PC-9 (cell line): ENCODE results near the gene CMTM2. TPM values are rescaled to one million over a fixed set of nuclear protein-coding genes. Genes with fewer than 3 reads are reported as not detected.

Experiments
- BruUV-seq: library from RNA; stranded (reverse); fragments of 400-500 nt; replicated peaks from 2 replicates; lab custom pipeline; 2021; lab: Mats Ljungman, UMichigan
- CTCF ChIA-PET: fragments of 300-600 bp; sonication (Branson Sonifier 250); formaldehyde crosslinking; loops from one replicate; lab custom pipeline; 2022; ENCODE audit warnings: antibody characterized with exemption; lab: Charles Lee
- POLR2A ChIA-PET: fragments of 300-600 bp; sonication (Branson Sonifier 250); formaldehyde crosslinking; loops from one replicate; lab custom pipeline; 2022; ENCODE audit warnings: antibody characterized with exemption; ENCODE audit not compliant: unreplicated experiment; lab: Charles Lee
- DNase-seq, 2 experiments: peaks; one replicate each; pipeline versions ENCODE4 v3.0.0 to v3.0.0-alpha.2; 2015 to 2022; ENCODE audit warnings: mixed read lengths in 1 of 2
- H2AFZ ChIP-seq: fragments of 200-600 bp; sonication (generic); 2 replicates; pipeline ENCODE4 v1.8.1; 2017; ENCODE audit warnings: antibody characterized with exemption
- H3F3A ChIP-seq: fragments of 200-600 bp; sonication (generic); 2 replicates; pipeline ENCODE4 v1.8.1; 2017; ENCODE audit warnings: antibody characterized with exemption, mild to moderate bottlenecking, low read depth; ENCODE audit not compliant: insufficient read depth
- H3K27ac ChIP-seq: fragments of 200-600 bp; sonication (generic); 2 replicates; pipeline ENCODE4 v1.6.1; 2016; ENCODE audit warnings: mixed run types
- H3K27me3 ChIP-seq: fragments of 200-600 bp; sonication (generic); 2 replicates; pipeline ENCODE4 v1.6.1; 2016; ENCODE audit warnings: low read depth, mixed run types; ENCODE audit not compliant: insufficient read depth
- H3K36me3 ChIP-seq: fragments of 200-600 bp; sonication (generic); 2 replicates; pipeline ENCODE4 v1.6.1; 2016; ENCODE audit warnings: low read depth, mixed run types
- H3K4me1 ChIP-seq: fragments of 200-600 bp; sonication (generic); replicated peaks from 2 replicates; pipeline ENCODE4 v1.6.1; 2016; ENCODE audit warnings: mixed run types; ENCODE audit not compliant: insufficient read depth
- H3K4me2 ChIP-seq: fragments of 200-600 bp; sonication (generic); 2 replicates; pipeline ENCODE4 v1.6.1; 2017; ENCODE audit warnings: mixed run types
- H3K4me3 ChIP-seq: fragments of 200-600 bp; sonication (generic); 2 replicates; pipeline ENCODE4 v1.6.1; 2016; ENCODE audit warnings: mixed run types
- H3K79me2 ChIP-seq: fragments of 200-600 bp; sonication (generic); 2 replicates; pipeline ENCODE4 v1.6.1; 2017; ENCODE audit warnings: low read depth, mixed run types
- H3K9me2 ChIP-seq: fragments of 200-600 bp; sonication (generic); 2 replicates; pipeline ENCODE4 v1.8.1; 2017; ENCODE audit warnings: mild to moderate bottlenecking; ENCODE audit not compliant: insufficient read depth
- H3K9me3 ChIP-seq: fragments of 200-600 bp; sonication (generic); 2 replicates; pipeline ENCODE4 v1.8.1; 2016; ENCODE audit warnings: low read depth; ENCODE audit not compliant: insufficient read depth
- H4K20me1 ChIP-seq: fragments of 200-600 bp; sonication (generic); 2 replicates; pipeline ENCODE4 v1.8.1; 2017; ENCODE audit not compliant: insufficient read depth
- CTCF ChIP-seq: fragments of 200-600 bp; sonication (generic); conservative IDR thresholded peaks from 2 replicates; pipeline ENCODE4 v1.6.1; 2017; ENCODE audit warnings: mixed run types, antibody characterized with exemption, mild to moderate bottlenecking, moderate library complexity
- EZH2 ChIP-seq: fragments of 200-600 bp; sonication (generic); IDR thresholded peaks from 2 replicates; pipeline ENCODE4 v1.8.0; 2017; ENCODE audit warnings: antibody characterized with exemption, low read depth
- intact Hi-C: fragments of 100-400 bp; cut with micrococcal nuclease; formaldehyde crosslinking; loops from one replicate; pipeline ENCODE4 v1.10.0; 2022; ENCODE audit not compliant: unreplicated experiment
- total RNA-seq: library from RNA; stranded (reverse); gene quantifications from 2 replicates; pipeline ENCODE4 v1.2.3, GENCODE V29; 2021

The CMTM2 gene
- total RNA-seq, 1 experiment from 2014 or later = not detected

GRCh38 chr16:66619534-66620428 lies 40.5 kb downstream of the CMTM2 start:
- Histone ChIP-seq H3K4me1 (peaks cover 31% of the 10 kb centered on the region), H3K4me2 (no peak overlapping the region), H2AFZ (no peak overlapping the region), H4K20me1 (no peaks in the 10 kb centered on the region), H3K9me3 (no peaks in the 10 kb centered on the region), H3K36me3 (0 out of 2 replicates have a peak, but pooled peaks cover 8% of the 10 kb centered on the region), H3K4me3 (no peak overlapping the region), H3K79me2 (no peaks in the 10 kb centered on the region), H3K27ac (no peak overlapping the region; the same call in 1 of the 2 replicates), H3F3A (peaks cover 30% of the 10 kb centered on the region), H3K9me2 (no peaks in the 10 kb centered on the region), H3K27me3 (no peaks in the 10 kb centered on the region)
- CTCF ChIA-PET = interaction anchor here (0.7 to 2.3 kb wide), 4 partner anchors 11 to 248 kb away, joined by 7 to 15 read pairs (median 7); no protein-coding TSS in a partner anchor
- intact Hi-C loops = no loop called here
- no peak for TF ChIP-seq EZH2
- POLR2A ChIA-PET = no interaction called here
- no TSS peak for BruUV-seq
- no peak for DNase-seq

- no peak for DNase-seq
- 0 out of 2 replicates have a peak, but pooled peaks cover 8% of the 10 kb centered on the region for H3K36me3 ChIP-seq
- no peaks in the 10 kb centered on the region for H3K27me3 ChIP-seq
- H3K79me2 ChIP-seq = no peaks in the 10 kb centered on the region
- H3K4me1 ChIP-seq = peaks cover 31% of the 10 kb centered on the region
- H3K27ac ChIP-seq = no peak overlapping the region
- H3K9me2 ChIP-seq = no peaks in the 10 kb centered on the region
- no peak for TF ChIP-seq EZH2
- no peak for TF ChIP-seq CTCF
- intact Hi-C loops = no loop called here
- no TSS peak for BruUV-seq
- H3K4me2 ChIP-seq = no peak overlapping the region
- CTCF ChIA-PET = interaction anchor here (0.7 kb wide), 2 partner anchors 110 to 1040 kb away, joined by 3 to 7 read pairs; no protein-coding TSS in a partner anchor
- H4K20me1 ChIP-seq = no peaks in the 10 kb centered on the region
- H3K9me3 ChIP-seq = no peaks in the 10 kb centered on the region
- no peak overlapping the region for H2AFZ ChIP-seq
- H3F3A ChIP-seq = peaks cover 30% of the 10 kb centered on the region
- POLR2A ChIA-PET = no interaction called here
- no peak overlapping the region for H3K4me3 ChIP-seq
These were observed 41.1 kb downstream of the CMTM2 start for GRCh38 chr16:66620429-66620795.

GRCh38 chr16:66621973-66622372 lies 42.7 kb downstream of the CMTM2 start:
- H3K27me3 ChIP-seq = no peaks in the 10 kb centered on the region
- intact Hi-C loops = no loop called here
- POLR2A ChIA-PET = no interaction called here
- H4K20me1 ChIP-seq = no peaks in the 10 kb centered on the region
- CTCF ChIA-PET = no interaction called here
- H3K27ac ChIP-seq = no peak overlapping the region
- H3K36me3 ChIP-seq = 0 out of 2 replicates have a peak, but pooled peaks cover 6% of the 10 kb centered on the region
- no peak overlapping the region for H3K4me3 ChIP-seq
- H3F3A ChIP-seq = peaks cover 30% of the 10 kb centered on the region
- no peak for TF ChIP-seq CTCF
- TF ChIP-seq EZH2 = no peak
- BruUV-seq = no TSS peak
- no peak overlapping the region for H2AFZ ChIP-seq
- H3K9me3 ChIP-seq = no peaks in the 10 kb centered on the region
- H3K9me2 ChIP-seq = no peaks in the 10 kb centered on the region
- peaks cover 31% of the 10 kb centered on the region for H3K4me1 ChIP-seq
- DNase-seq = no peak
- H3K79me2 ChIP-seq = no peaks in the 10 kb centered on the region
- H3K4me2 ChIP-seq = no peak overlapping the region
